ENCODE results near the gene BTD.

The BTD gene

DNA sequence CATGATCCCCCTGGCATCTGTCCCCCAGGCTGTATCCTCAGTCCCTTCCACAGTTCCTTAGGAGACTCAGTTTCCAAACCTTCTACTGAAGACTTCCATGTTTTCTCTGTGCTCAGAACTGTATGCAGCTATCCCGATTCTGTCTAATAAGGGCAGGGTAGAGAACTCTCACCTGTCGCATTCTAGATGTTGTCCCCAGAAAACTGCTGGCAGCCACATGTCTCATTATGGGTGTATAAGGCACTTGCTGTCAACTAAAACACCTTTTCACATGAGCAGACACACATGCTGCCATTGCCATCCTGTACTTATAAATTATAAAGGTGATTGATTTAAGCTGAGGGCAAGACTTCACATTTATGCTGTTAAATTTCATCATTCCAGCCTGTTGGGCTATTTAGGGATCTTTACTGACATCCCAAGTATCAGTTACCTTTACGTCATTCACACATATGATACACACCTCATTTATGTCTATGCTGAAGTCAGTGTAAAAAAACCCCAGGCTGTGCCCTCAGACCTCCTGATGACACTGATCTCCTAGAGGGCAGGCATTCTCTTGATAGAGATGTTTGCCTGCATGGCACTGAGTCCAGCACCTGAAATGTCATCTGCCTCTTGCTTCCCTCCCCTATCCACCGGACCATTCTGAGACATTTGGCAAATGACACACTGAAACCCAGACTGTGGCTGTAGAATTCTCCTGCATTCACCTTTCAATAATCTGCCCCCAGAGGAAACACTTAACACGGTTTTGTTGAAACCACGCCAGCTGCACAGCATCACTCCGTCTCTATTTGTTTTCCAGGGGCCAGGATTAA is 35.8 kb downstream of the BTD start:
- no peak for DNase-seq (ENCODE audit: low read depth)

DNA sequence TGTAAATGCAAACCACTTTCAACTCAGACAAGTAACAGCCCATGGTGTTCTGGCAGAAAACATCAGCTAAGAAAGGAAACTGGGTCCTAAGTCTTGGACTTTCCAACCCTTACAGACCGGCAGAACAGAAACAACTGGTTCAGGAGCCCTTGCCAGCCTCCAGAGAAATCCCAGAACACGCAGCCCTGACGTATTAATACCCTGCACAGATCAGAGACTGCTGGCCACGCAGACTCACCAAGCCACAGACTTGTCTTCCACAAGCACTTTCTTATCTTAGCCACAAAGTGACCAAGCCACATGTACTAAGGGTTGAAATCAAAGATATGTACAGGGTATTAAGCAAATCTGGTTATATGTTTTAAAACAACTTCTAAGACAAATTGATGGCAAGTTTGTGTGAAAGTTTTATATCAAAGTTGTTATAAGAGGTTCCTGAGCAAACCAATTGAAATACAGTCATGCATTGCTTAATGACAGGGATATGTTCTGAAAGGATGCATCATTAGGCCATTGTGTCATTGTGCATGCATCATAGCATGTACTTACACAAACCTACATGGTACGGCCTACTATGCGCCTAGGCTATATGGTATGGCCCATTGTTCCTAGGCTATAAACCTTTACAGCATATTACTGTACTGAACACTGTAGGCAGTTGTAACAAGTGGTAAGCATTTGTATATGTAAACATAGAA is 36.8 kb downstream of the BTD start:
- no peak for DNase-seq (ENCODE audit: low read depth)

GRCh38 chr3:15638891-15639262 is 37.3 kb downstream of the BTD start:
- DNase-seq (ENCODE audit: low read depth): no peak

DNA sequence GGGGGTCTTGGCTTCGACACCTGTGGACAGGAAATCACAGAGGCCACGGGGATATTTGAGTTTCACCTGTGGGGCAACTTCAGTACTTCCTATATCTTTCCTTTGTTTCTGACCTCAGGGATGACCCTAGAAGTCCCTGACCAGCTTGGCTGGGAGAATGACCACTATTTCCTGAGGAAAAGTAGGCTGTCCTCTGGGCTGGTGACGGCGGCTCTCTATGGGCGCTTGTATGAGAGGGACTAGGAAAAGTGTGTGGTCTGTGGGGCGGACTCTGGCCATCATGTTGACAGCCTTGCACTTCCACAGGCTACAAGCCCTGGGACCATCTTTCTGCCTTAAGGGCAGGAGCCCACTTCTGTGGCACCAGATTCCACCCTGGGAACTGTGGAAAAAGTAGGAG is 43.7 kb downstream of the BTD start:
- DNase-seq (ENCODE audit: low read depth): no peak

DNA sequence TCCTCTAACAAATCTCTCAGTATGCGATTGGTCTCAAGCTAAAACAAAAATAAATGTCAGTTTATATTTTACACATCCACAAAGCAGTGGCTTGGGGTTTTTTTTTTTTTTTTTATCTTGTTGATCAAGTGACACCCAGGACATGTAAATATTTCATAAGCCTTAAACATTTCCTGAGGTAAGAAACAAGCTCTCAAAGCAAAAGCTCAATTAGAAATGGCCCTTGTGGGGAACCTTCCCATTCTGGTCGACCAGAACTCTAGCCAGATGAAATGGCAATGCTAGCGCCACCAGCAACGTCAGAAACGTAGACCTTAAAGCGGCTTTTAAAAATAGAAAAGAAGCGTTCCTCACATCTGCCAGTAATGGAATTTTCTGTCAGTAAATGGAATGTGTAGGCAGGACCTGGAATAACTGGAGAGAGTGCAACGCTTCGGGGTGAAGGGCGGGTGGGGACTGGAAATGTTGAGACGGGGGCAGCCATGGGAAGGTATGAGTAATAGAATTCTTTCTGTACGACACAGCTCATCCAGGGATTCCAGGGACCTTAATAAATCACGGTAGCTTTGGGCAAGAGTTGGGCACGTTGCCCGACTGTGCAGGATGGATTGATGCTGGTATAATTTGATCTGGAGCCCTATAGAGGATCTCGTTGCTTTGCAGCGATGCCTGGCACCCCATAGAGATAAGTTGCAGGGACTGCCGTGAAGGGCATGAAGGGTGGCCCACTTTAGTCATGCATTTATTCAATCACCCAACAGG is 44.4 kb downstream of the BTD start:
- DNase-seq (ENCODE audit: low read depth): no peak

DNA sequence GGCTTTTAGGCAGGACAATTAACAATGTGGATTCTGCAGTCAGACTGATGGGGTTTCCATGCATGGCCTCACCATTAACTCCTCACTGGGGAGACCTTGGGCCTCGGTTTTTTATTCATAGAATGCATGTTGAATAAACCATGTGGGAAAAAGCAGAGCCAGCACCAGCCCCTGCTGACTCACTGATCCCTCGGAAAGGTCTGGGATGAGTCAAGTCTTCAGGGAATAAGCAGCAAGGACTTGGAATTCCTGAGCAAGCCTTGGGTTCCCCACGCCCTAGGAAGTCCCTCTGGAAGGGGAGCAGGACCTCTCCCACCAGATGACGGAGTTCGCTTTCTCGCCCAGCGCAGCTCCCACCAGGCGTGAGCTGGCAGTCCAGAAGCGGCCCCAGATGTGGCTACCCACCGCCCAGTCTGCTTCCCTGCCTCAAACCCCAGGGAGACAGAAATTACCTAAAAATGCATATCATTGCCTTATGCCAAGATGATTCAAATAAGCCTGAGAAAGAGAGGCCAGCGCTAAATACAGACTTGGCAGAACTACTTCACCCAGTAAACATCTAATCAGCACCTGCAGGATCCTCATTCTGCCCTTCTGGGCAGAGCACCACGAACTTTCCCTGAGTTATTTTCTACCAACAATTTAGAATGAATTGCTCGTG is 45.4 kb downstream of the BTD start:
- no peak for DNase-seq (ENCODE audit: low read depth)

- no peak for DNase-seq (ENCODE audit: low read depth)
These were observed 46.1 kb downstream of the BTD start for GRCh38 chr3:15647611-15648167.

GRCh38 chr3:15649341-15649740 is 47.8 kb downstream of the BTD start:
- no peak for DNase-seq (ENCODE audit: low read depth)

- no peak for DNase-seq (ENCODE audit: low read depth)
These were observed 48.3 kb downstream of the BTD start for GRCh38 chr3:15649858-15650257.

DNA sequence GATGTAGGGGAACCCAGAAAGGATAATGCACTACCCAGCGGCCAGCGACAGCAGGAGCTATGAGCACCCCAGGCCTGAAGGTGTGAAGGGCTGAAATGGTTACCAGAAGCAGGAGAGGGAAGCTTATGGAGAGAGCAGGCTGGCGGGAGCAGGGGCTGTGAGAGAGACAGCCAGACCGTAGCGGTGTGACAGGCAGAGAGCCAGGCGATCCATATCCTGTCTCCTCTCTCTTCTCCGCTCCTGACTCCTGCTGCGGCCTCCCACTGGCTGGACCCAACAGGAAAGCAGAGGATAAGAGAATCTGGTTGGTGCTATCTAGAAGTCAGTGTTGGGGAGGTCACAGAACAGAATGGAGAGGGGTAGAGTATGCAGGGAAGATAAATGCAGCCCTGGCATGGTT is 49.9 kb downstream of the BTD start:
- no peak for DNase-seq (ENCODE audit: low read depth)

DNA sequence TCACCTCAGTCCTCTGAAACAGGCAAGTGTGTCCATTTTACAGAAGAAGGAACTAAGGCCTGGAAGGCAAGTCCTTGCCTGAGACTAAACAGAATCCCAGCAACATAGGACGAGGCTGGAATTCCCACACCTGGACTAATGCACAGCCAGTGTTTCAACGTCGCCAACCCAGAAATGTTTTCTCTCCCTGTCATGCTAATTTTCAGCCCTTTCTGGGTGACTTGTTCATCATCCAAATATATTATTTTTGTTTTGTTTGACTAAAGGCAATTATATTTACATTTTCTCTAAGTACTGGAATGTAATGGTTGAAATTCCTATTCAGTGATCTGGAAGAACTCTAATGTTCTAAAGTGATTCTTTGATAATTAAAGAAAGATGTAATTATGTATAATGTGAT is 51.8 kb downstream of the BTD start:
- DNase-seq (ENCODE audit: low read depth): no peak

DNA sequence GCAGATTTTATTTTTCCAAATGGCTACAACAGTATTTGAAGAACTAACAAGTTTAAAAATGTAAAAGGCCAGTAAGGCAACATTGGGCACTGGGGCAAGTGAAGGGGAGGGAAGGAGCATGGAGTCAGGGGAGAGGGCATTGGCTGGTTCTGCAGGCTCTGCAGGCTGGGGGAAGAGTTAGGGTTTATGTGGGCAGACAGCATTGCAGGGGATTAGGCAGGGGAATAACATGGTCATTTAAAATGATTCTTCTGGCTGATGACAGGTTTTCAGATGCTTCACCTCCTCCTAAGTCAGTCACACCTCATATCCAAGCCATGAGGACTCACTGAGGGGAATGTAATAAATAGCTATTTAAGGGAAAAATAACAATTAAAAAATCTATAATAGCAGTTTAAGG is 52.6 kb downstream of the BTD start:
- no peak for DNase-seq (ENCODE audit: low read depth)

GRCh38 chr3:15654891-15655290 is 53.3 kb downstream of the BTD start:
- DNase-seq (ENCODE audit: low read depth): no peak

DNA sequence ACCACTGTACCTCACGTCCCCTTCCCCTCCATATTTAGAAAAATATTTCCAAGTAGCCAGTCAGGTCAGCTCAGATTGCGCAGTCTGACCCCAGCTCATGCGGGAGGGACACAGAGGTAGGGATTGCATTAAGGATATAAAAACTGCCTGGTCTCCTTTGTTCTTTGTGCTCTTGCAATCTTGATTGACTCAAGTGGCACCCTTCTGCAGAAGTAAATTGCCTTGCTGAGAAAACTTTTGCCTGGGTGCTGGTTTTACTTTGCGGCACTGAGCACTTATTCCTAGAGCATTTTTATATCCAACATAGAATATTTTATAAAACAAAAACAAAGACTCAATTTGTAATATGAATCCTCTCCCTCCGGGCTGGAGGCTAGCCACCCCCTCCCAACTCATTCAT is 54.8 kb downstream of the BTD start:
- DNase-seq (ENCODE audit: low read depth): no peak

DNA sequence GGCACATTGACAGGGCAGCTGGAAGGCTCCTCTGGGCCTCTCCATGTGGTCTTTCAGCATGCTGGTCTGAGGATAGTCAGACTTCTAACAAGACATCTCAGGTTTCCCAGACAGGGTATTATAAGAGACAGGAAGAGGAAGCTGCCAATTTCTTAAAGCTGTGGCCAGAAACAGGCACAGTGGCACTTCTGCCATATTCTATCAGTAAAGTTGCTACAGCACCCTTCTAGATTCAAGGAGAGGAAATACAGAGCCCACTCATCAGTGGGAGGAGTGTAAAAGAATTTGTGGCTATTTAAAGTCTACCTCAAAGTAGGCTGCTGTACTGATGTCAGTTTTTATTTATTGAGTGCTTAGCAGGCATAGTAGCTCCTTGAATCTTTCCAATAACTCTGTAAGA is 55.5 kb downstream of the BTD start:
- no peak for DNase-seq (ENCODE audit: low read depth)

DNA sequence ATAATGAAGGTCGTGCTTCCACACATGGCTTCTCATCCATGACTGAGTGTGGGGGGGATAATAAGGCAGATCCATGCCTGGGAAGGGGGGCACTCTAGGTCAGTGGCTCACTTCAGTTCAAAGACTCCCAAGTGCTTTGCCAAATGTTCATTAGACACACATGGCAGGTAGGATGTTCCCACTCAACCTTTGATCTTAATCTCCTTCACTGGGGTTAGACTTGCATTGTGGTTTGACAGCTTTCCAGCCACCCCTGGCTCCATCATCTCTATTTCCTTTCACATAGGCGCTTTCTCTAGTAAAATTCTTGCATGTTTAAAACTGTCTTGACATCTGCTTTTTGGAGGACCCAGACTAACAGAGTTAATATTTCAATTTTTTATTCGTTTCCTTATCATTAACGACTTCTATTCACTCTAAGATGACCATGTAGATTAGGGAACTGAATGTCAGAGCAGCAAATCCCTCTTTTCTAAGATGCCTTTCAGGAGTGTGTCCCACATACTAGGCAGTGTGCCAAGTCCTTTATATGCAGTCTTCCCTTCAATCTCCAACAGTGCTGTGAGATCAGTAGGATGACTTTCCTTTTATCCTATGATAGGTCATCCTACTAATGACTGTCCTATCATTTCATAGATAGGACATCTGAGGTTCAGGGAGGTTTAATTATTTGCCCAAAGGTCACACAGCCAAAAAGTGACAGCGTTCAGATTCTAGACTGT is 57.9 kb downstream of the BTD start:
- DNase-seq (ENCODE audit: low read depth): no peak

GRCh38 chr3:15660055-15660935 is 58.8 kb downstream of the BTD start:
- no peak for DNase-seq (ENCODE audit: low read depth)

GRCh38 chr3:15664144-15664543 is 62.6 kb downstream of the BTD start:
- DNase-seq (ENCODE audit: low read depth): no peak

DNA sequence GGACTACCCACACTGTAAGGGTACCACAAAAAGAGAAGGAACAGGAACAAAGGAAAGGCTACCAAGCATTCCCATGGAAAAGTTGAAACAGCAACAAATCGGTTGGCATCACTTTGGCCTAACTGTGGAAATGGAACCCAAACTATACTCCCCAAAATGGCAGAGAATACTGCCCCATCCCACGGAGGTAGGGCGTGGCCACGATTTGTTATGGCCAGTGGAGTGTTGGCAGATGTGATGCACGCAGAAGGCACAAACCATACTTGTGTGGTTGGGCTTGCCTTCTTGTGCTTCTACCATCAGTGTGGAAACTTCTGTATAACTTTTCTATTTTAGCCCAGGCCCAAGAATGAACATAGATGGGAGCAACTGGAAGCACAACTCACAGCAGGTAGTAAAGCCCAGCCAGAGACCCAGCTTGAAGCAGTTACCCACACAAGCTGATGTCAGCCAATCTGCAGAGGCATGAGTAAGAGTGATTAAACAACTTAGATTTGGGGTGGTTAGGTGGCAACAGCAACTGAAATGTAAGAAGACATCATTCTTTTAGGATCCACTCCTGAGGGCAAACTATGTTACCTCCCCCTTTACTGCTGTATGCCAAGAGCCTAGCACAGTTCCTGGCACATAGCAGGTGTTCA is 64.1 kb downstream of the BTD start:
- no peak for DNase-seq (ENCODE audit: low read depth)

DNA sequence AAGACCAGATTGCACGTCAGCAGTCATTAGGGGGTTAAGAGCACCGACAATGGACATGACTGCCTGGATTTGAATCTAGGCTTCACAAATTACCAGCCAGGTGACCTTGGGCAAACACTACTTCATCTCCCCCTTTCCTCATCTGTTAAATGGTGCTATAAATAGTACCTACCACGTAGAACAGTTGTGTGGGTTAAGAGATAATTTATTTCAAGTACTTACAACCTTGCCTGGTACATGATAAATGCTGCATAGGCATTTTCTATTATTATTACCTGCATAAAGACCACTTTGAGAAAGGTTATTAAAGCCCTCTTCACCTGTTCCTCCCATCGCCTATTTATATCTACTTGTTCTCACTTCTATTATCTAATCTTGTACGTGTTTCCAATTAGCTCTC is 64.7 kb downstream of the BTD start:
- no peak for DNase-seq (ENCODE audit: low read depth)

Measured in stimulated activated CD8-positive, alpha-beta memory T cell treated with anti-CD3 and anti-CD28 coated beads, Interleukin-4, amount 100 ng/mL, for 24 hours (primary cell).